Heart left ventricle (tissue), 13 donors: ENCODE data around the gene BBS1.

Experiments
- CTCF ChIP-seq, 12 donors: fragments of 200-600 bp; sonication (generic) in 4 of 12; IDR thresholded peaks; one replicate each; pipeline versions ENCODE4 v1.5.0 to v1.8.0; 2018 to 2022; ENCODE audit warnings: antibody characterized with exemption in 12 of 12, mild to moderate bottlenecking in 5 of 12
- POLR2A ChIP-seq, 2 donors: fragments of 450-650 bp; IDR thresholded peaks; one replicate each; pipeline ENCODE4 v1.6.1; 2017; ENCODE audit warnings: antibody characterized with exemption in 2 of 2, mild to moderate bottlenecking in 2 of 2, moderate library complexity in 2 of 2
- donor health status: ischemic (EF 13 %, LVEDD 7.1; RV severe dilation, severe dysfunction).
- donor health status: DM: no; HTN: yes; CAD: no.
- donor health status: DM: no; HTN: no; CAD: no.
- donor health status: ischemic (EF 25% LVEDD 6.9; RV normal size, moderate dysfunction).
- donor health status: ischemic (EF 25% LVEDD 5.7; RV mildly dilated, moderate dysfunction).
- donor health status: ischemic (EF 35%, LVEDD 5.7; RV mildly dilated, moderate dysfunction).
- donor health status: nonischemic (EF 11% LVEDD 7.7; RV severe dilation, severe dysfunction).
- donor health status: DM: yes; HTN: yes; CAD: no.
- donor health status: PGD.
- donor health status: ischemic (EF 29% LVEDD 5.4; RV normal size, mild dysfunction).
- donor health status: nonischemic (EF 23%, LVEDD 6.1; RV moderate dilation, normal function).

GRCh38 chr11:66480117-66480938 lies 30.1 kb upstream of the BBS1 start, which contains the start of gene DPP3:
- TF ChIP-seq POLR2A (IDR thresholded peaks at IDR 0.05) = peak in 1 of 2 donors; percentile 91
- TF ChIP-seq CTCF (IDR thresholded peaks at IDR 0.05) = peak in 1 of 12 donors; percentile 3
